GM12892 (cell line): ENCODE results near the gene KCNMA1.

Source experiments
- POLR2A ChIP-seq: IDR thresholded peaks from 2 replicates; pipeline ENCODE4 v1.6.1; 2011; ENCODE audit warnings: low read depth, low read length, control low read depth
- POLR2AphosphoS5 ChIP-seq: IDR thresholded peaks from 2 replicates; pipeline ENCODE4 v1.6.1; 2011; ENCODE audit warnings: low read depth, low read length, control low read depth
- TAF1 ChIP-seq: IDR thresholded peaks from 2 replicates; pipeline ENCODE4 v1.6.1; 2011; ENCODE audit warnings: low read depth, mild to moderate bottlenecking, control low read depth, low read length, borderline replicate concordance

GRCh38 chr10:77417359-77417758 is 220.2 kb downstream of the KCNMA1 start:
- TF ChIP-seq POLR2A (no peak), POLR2AphosphoS5 (no peak), TAF1 (no peak)
